Mesenchymal stem cell (in vitro differentiated cells and primary cell): ENCODE data around the gene PCLAF. TPM values are rescaled to one million over a fixed set of nuclear protein-coding genes. Genes with fewer than 3 reads are reported as not detected.
A peak's percentile ranks its signal among the peaks of the same experiment; 100 is the strongest.

Experiments used
- DNase-seq: peaks from one replicate; pipeline ENCODE4 v3.0.0-alpha.2; 2013
- H2AFZ ChIP-seq: one replicate; pipeline ENCODE4 v1.6.1; 2013; ENCODE audit warnings: low read depth, mild to moderate bottlenecking, control low read depth, inconsistent platforms, low read length, moderate library complexity
- H2AK5ac ChIP-seq: 2 replicates; pipeline ENCODE4 v1.6.1; 2013; ENCODE audit warnings: low read length, moderate library complexity, mild to moderate bottlenecking, inconsistent platforms; ENCODE audit not compliant: severe bottlenecking
- H2BK120ac ChIP-seq: one replicate; pipeline ENCODE4 v1.6.1; 2013; ENCODE audit warnings: low read depth, mild to moderate bottlenecking, inconsistent platforms, low read length, moderate library complexity
- H2BK12ac ChIP-seq, 2 experiments: one replicate each; pipeline ENCODE4 v1.6.1; 2013; ENCODE audit warnings: inconsistent platforms in 2 of 2, low read length in 2 of 2, mild to moderate bottlenecking in 2 of 2, moderate library complexity in 2 of 2, control low read depth in 1 of 2
- H2BK15ac ChIP-seq: one replicate; pipeline ENCODE4 v1.6.1; 2013; ENCODE audit warnings: mild to moderate bottlenecking, low read depth, inconsistent platforms; ENCODE audit not compliant: poor library complexity, severe bottlenecking
- H2BK5ac ChIP-seq: 2 replicates; pipeline ENCODE4 v1.6.1; 2013; ENCODE audit warnings: low read depth, mild to moderate bottlenecking, low read length, control low read depth, inconsistent platforms; ENCODE audit not compliant: poor library complexity, severe bottlenecking
- H3K14ac ChIP-seq, 2 experiments: one replicate each; pipeline ENCODE4 v1.6.1; 2013; ENCODE audit warnings: inconsistent platforms in 2 of 2, low read length in 2 of 2, control low read depth in 1 of 2, mild to moderate bottlenecking in 1 of 2, moderate library complexity in 1 of 2
- H3K18ac ChIP-seq, 2 experiments: one replicate each; pipeline ENCODE4 v1.6.1; 2013; ENCODE audit warnings: inconsistent platforms in 2 of 2, low read length in 2 of 2, control low read depth in 1 of 2, low read depth in 1 of 2, mild to moderate bottlenecking in 1 of 2
- H3K23ac ChIP-seq, 2 experiments: one replicate each; pipeline ENCODE4 v1.6.1; 2013; ENCODE audit warnings: inconsistent platforms in 2 of 2, low read length in 2 of 2, mild to moderate bottlenecking in 2 of 2, moderate library complexity in 2 of 2, control low read depth in 1 of 2
- H3K27ac ChIP-seq: 2 replicates; pipeline ENCODE4 v1.5.1; 2013; ENCODE audit warnings: mild to moderate bottlenecking, moderate library complexity, low read length, control low read depth, inconsistent platforms; ENCODE audit not compliant: poor library complexity, severe bottlenecking
- H3K27me3 ChIP-seq, 2 experiments: 2 replicates each; pipeline versions ENCODE4 v1.6.1 to v1.7.0; 2013; ENCODE audit warnings: low read length in 2 of 2, mild to moderate bottlenecking in 2 of 2, moderate library complexity in 2 of 2, control low read depth in 1 of 2, inconsistent platforms in 1 of 2; ENCODE audit not compliant: control insufficient read depth in 1 of 2, insufficient read depth in 1 of 2
- H3K36me3 ChIP-seq, 2 experiments: 2 replicates each; pipeline versions ENCODE4 v1.6.1 to v1.7.0; 2013; ENCODE audit warnings: low read length in 2 of 2, control low read depth in 1 of 2, inconsistent platforms in 1 of 2, low read depth in 1 of 2, mild to moderate bottlenecking in 1 of 2; ENCODE audit not compliant: insufficient read depth in 2 of 2, control insufficient read depth in 1 of 2
- H3K4ac ChIP-seq, 2 experiments: one replicate each; pipeline ENCODE4 v1.6.1; 2013; ENCODE audit warnings: inconsistent platforms in 2 of 2, low read length in 2 of 2, mild to moderate bottlenecking in 2 of 2, moderate library complexity in 2 of 2, control low read depth in 1 of 2, low read depth in 1 of 2
- H3K4me1 ChIP-seq: 2 replicates; pipeline ENCODE4 v1.6.1; 2013; ENCODE audit warnings: low read depth, low read length, control low read depth; ENCODE audit not compliant: control insufficient read depth, insufficient read depth
- H3K4me2 ChIP-seq: 2 replicates; pipeline ENCODE4 v1.6.1; 2013; ENCODE audit warnings: low read length, mild to moderate bottlenecking, inconsistent platforms; ENCODE audit not compliant: poor library complexity, severe bottlenecking
- H3K4me3 ChIP-seq, 2 experiments: 2 replicates each; pipeline versions ENCODE4 v1.5.1 to v1.7.0; 2013; ENCODE audit warnings: low read length in 2 of 2, mild to moderate bottlenecking in 2 of 2, control low read depth in 1 of 2, low read depth in 1 of 2; ENCODE audit not compliant: insufficient read depth in 1 of 2
- H3K79me1 ChIP-seq: replicated peaks from 2 replicates; pipeline ENCODE4 v1.6.1; 2013; ENCODE audit warnings: mild to moderate bottlenecking, control low read depth, low read length, inconsistent platforms; ENCODE audit not compliant: poor library complexity, severe bottlenecking
- H3K9ac ChIP-seq: 2 replicates; pipeline ENCODE4 v1.7.0; 2013; ENCODE audit warnings: mild to moderate bottlenecking, low read length, moderate library complexity
- H3K9me3 ChIP-seq: 2 replicates; pipeline ENCODE4 v1.7.0; 2013; ENCODE audit warnings: mild to moderate bottlenecking, low read length; ENCODE audit not compliant: control insufficient read depth
- H4K8ac ChIP-seq: one replicate; pipeline ENCODE4 v1.6.1; 2013; ENCODE audit warnings: inconsistent platforms, mild to moderate bottlenecking, low read length, moderate library complexity
- H4K91ac ChIP-seq: one replicate; pipeline ENCODE4 v1.6.1; 2013; ENCODE audit warnings: mild to moderate bottlenecking, low read length, inconsistent platforms
- WGBS: methylation state at CpG from one replicate; pipeline ENCODE4 v1.1.7; 2013; ENCODE audit warnings: mixed read lengths; 5-methylcytosine and 5-hydroxymethylcytosine counted together
- polyA plus RNA-seq, 2 experiments: library from polyadenylated mRNA; stranded (reverse); fragments of 200-250 nt; gene quantifications; one replicate each; pipeline ENCODE4 v1.2.3, GENCODE V29; 2013

The PCLAF gene
- 15.9 TPM for polyA plus RNA-seq (2013, experiment 1 of 2)
- polyA plus RNA-seq (2013, experiment 2 of 2), result 21.8 TPM

DNA sequence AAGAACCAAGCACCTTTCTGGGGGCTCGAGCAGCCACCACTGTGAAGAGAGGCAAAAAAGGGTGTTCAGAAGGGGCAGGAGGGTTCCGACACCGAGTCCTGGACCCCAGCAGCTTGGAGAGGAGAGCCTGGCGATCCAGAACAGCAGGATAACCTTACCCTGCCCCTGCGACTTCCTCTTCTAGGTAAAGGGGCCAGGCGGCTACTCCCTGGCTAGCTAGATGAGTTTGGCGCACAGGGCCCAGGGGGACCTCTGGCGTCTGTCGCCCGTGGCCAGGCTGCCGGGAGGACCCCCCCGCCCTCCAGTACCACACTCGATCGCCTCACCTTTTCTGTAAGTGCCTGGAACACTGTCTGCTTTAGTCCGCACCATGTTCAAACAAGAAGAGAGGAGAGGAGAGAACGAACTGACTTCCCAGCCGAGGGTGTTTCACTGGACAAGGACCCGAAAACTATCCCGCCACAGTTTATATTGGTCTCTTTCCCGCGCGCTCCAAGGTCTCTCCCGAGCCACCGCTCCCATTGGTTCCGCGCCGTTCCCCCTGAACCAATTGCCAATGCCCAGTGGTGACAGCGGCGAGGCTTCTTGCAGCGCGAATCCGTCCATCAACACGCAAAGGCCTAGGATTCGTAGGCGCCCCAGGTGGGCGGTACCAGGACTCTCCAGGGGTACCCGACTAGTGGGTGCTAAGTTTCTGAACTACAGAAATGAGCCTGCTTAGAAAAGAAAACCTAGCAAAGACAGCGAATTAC lies at the start of gene PCLAF:
PCLAF (minus strand) TSS at position 442 of the 752 bp plus-strand sequence; CDS start at position 372, 70 bp downstream.
- Histone ChIP-seq H3K4me2 (peak within 1 kb of the TSS; percentile 96), H2BK120ac (no peak within 1 kb of the TSS), H3K4ac (no peak within 1 kb of the TSS), H2AFZ (peak within 1 kb of the TSS; percentile 6), H3K27me3 (no peaks in the 10 kb centered on the region), H3K23ac (no peak within 1 kb of the TSS), H3K4me1 (peaks cover 9% of the 10 kb centered on the region), H2BK15ac (no peak within 1 kb of the TSS), H3K9me3 (no peaks in the 10 kb centered on the region), H3K14ac (no peak within 1 kb of the TSS), H3K9ac (peak within 1 kb of the TSS; percentile 80), H4K8ac (no peak within 1 kb of the TSS), H3K18ac (no peak within 1 kb of the TSS), H2BK12ac (no peak within 1 kb of the TSS), H3K36me3 (no peaks in the 10 kb centered on the region), H3K4me3 (peak within 1 kb of the TSS; percentile 60 to 90), H2BK5ac (no peak within 1 kb of the TSS), H4K91ac (no peak within 1 kb of the TSS), H3K27ac (no peak within 1 kb of the TSS), H2AK5ac (no peak within 1 kb of the TSS), H3K79me1 (peaks cover 3% of the 10 kb centered on the region)
- under 1% methylated on average over 33 of the region's 38 CpGs for WGBS
- peak; percentile 97 for DNase-seq

DNA sequence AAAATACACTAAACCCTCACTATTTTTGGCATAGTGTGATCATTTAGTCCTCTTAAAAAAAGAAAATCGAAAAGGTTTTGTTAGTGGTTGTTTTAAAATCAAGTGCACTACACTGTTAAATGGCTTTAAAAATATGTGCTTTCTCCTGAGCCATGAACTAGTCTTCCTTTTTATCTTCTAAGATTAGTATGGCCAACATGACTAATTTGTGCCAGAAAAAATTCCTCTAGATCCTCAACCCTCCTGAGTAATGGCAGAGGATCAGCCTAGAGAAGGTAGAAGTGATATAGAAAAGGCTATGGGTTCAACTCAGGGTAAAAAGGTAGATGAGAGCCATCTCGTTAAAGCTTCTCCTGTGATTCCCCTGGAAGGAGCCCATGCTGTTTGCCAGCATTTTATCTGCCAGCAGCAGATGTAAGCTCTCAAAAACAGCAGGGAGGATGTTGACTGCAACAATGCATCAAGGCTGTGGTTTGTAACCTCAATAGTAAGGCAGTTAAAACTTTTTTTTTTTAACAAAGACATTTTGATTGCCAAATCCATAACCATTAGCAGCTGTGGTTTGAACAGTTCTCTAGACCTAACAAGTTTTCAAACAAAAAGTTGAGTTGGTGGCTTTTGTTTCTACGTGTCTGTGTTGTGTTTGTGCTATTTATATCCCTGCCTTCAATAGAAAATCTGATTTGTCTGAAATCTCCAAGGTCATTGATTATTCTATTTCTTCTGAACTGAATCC lies 48.9 kb upstream of the PCLAF start:
- Histone ChIP-seq H2BK15ac (no peak overlapping the region), H2BK12ac (no peak overlapping the region), H2AK5ac (no peak overlapping the region), H3K23ac (no peak overlapping the region), H2AFZ (no peak overlapping the region), H3K18ac (no peak overlapping the region), H3K4me2 (no peak overlapping the region), H3K79me1 (peaks cover 8% of the 10 kb centered on the region), H3K9ac (peak overlapping the region; percentile 74), H3K27ac (peak overlapping the region; percentile 42), H4K91ac (no peak overlapping the region), H2BK5ac (no peak overlapping the region), H3K9me3 (no peaks in the 10 kb centered on the region), H3K14ac (no peak overlapping the region), H3K27me3 (no peaks in the 10 kb centered on the region), H3K36me3 (peaks cover 9 to 39% of the 10 kb centered on the region in 2 experiments), H4K8ac (no peak overlapping the region), H3K4me1 (no peaks in the 10 kb centered on the region), H3K4ac (no peak overlapping the region), H2BK120ac (no peak overlapping the region), H3K4me3 (peak overlapping the region in 1 of 2 experiments; percentile 20)
- WGBS, result 15% methylated on average over 1 of the region's 3 CpGs
- DNase-seq, result peak; percentile 83

- Histone ChIP-seq H3K4ac (no peak overlapping the region), H2BK12ac (no peak overlapping the region), H2AK5ac (no peak overlapping the region), H3K4me2 (no peak overlapping the region), H3K9me3 (no peaks in the 10 kb centered on the region), H4K91ac (no peak overlapping the region), H2AFZ (no peak overlapping the region), H3K27me3 (no peaks in the 10 kb centered on the region), H3K4me1 (no peaks in the 10 kb centered on the region), H2BK5ac (no peak overlapping the region), H3K9ac (peak overlapping the region; percentile 74), H4K8ac (no peak overlapping the region), H3K14ac (no peak overlapping the region), H3K36me3 (peaks cover 13 to 43% of the 10 kb centered on the region in 2 experiments), H2BK120ac (no peak overlapping the region), H3K23ac (no peak overlapping the region), H3K4me3 (peak overlapping the region in 1 of 2 experiments; percentile 15), H3K27ac (no peak overlapping the region), H3K79me1 (peaks cover 6% of the 10 kb centered on the region), H2BK15ac (no peak overlapping the region), H3K18ac (no peak overlapping the region)
- no peak for DNase-seq
Measured at GRCh38 chr15:64429448-64429847, 48.2 kb upstream of the PCLAF start.

DNA sequence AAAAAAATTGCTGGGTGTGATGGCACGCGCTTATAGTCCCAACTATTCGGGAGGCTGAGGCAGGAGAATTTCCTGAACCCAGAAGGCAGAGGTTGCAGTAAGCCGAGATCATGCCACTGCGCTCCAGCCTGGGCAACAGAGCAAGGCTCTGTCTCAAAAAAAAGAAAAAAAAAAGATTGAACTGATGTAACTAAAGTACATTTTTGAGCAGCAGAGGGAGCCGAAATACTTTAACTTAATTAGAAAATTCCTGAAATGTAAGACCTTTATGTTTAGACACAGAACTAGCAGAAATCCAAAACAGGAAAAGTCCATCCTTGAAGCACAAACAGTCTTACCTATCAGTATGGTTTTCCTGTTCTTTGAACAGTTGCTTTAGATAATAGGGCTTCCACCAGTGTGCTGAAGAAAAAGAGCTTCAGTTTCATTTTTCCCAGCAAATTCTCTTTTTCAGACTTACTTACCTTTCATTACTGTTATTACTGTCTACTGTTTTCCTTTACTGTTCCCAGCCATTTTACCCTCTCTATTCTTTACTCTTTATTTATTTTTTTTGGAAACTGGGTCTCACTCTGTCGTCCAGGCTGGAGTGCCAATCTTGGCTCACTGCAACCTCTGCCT lies 45.7 kb upstream of the PCLAF start:
- no peak overlapping the region for H4K8ac ChIP-seq
- no peak overlapping the region for H2BK15ac ChIP-seq
- H3K9me3 ChIP-seq, result no peaks in the 10 kb centered on the region
- H2BK12ac ChIP-seq, result no peak overlapping the region
- H3K4me3 ChIP-seq, result no peak overlapping the region
- no peak overlapping the region for H4K91ac ChIP-seq
- no peak overlapping the region for H3K18ac ChIP-seq
- no peak overlapping the region for H3K27ac ChIP-seq
- H3K4me1 ChIP-seq, result no peaks in the 10 kb centered on the region
- DNase-seq, result peak; percentile 51
- H3K4me2 ChIP-seq, result no peak overlapping the region
- WGBS, result 86% methylated on average over 6 of the region's 7 CpGs
- no peak overlapping the region for H2AK5ac ChIP-seq
- H3K36me3 ChIP-seq, result peaks cover 13 to 59% of the 10 kb centered on the region in 2 experiments
- no peaks in the 10 kb centered on the region for H3K27me3 ChIP-seq
- no peak overlapping the region for H2AFZ ChIP-seq
- no peak overlapping the region for H2BK5ac ChIP-seq
- H3K14ac ChIP-seq, result no peak overlapping the region
- H3K4ac ChIP-seq, result no peak overlapping the region
- H3K23ac ChIP-seq, result no peak overlapping the region
- no peak overlapping the region for H2BK120ac ChIP-seq
- H3K9ac ChIP-seq, result peak overlapping the region; percentile 2
- H3K79me1 ChIP-seq, result peaks cover 6% of the 10 kb centered on the region
